NCI-H187 treated with DMSO at 0.1 percent for 48 hours (cell line): ENCODE results near the gene PFDN2.
"Not testable (repeated sequence)": the region's sequence is repeated elsewhere in the genome, so short reads cannot be mapped to it uniquely, and the experiment has no call there.

ENCODE experiments used
- DNase-seq: peaks from one replicate; lab custom pipeline; 2025; lab: John Stamatoyannopoulos, UW

PFDN2 gene

GRCh38 chr1:161138431-161138830, 20.6 kb upstream of the PFDN2 start:
- no peak for DNase-seq

GRCh38 chr1:161137881-161138280, 20.0 kb upstream of the PFDN2 start:
- DNase-seq, result no peak

- no peak for DNase-seq
These were observed 15.4 kb upstream of the PFDN2 start for GRCh38 chr1:161133220-161133740.

GRCh38 chr1:161132410-161133219, 14.8 kb upstream of the PFDN2 start, which contains the start of gene DEDD:
DEDD (minus strand) TSS chr1:161132667; CDS start chr1:161124462, 8,205 bp downstream.
- DNase-seq, result peak; percentile 100

GRCh38 chr1:161131523-161132409, 13.9 kb upstream of the PFDN2 start:
- no peak for DNase-seq

GRCh38 chr1:161130266-161130665, 12.4 kb upstream of the PFDN2 start:
- no peak for DNase-seq

GRCh38 chr1:161128591-161129420, 11.0 kb upstream of the PFDN2 start:
- no peak for DNase-seq

GRCh38 chr1:161127649-161128048, 9.8 kb upstream of the PFDN2 start:
- DNase-seq, result no peak

- DNase-seq, result no peak
These were observed 5.1 kb upstream of the PFDN2 start for GRCh38 chr1:161122967-161123366.

- no peak for DNase-seq
These were observed 4.0 kb upstream of the PFDN2 start for GRCh38 chr1:161121834-161122233.

- DNase-seq, result no peak
These were observed 3.3 kb upstream of the PFDN2 start for GRCh38 chr1:161121042-161121650.

GRCh38 chr1:161119092-161119903, 1.5 kb upstream of the PFDN2 start:
- DNase-seq, result no peak

- not testable (repeated sequence) for DNase-seq
These were observed 1.9 kb downstream of the PFDN2 start for GRCh38 chr1:161115961-161116360.

- no peak for DNase-seq
These were observed 2.6 kb downstream of the PFDN2 start for GRCh38 chr1:161115132-161115711.

GRCh38 chr1:161114556-161114955, 3.3 kb downstream of the PFDN2 start:
- no peak for DNase-seq

- no peak for DNase-seq
These were observed 3.9 kb downstream of the PFDN2 start for GRCh38 chr1:161113915-161114314.

GRCh38 chr1:161111527-161111926, 6.3 kb downstream of the PFDN2 start:
- DNase-seq, result no peak

- no peak for DNase-seq
These were observed 6.7 kb downstream of the PFDN2 start for GRCh38 chr1:161111117-161111516.

- DNase-seq, result no peak
These were observed 11.4 kb downstream of the PFDN2 start for GRCh38 chr1:161106431-161106830.

GRCh38 chr1:161100556-161100955, 17.3 kb downstream of the PFDN2 start:
- DNase-seq, result no peak
